GM12878 (cell line): ENCODE measurements around the gene ETV4. TPM values are rescaled to one million over a fixed set of nuclear protein-coding genes. Genes with fewer than 3 reads are reported as not detected.

ENCODE experiments used
- ATAC-seq: fragments of 200-7000 bp; cut with Tn5 transposase; 3 replicates; pipeline ENCODE4 v1.9.1; 2020; ENCODE audit warnings: mild to moderate bottlenecking, moderate library complexity
- BruUV-seq: library from RNA; stranded (reverse); fragments of 400-500 nt; replicated peaks from 2 replicates; lab custom pipeline; 2021; lab: Mats Ljungman, UMichigan
- CTCF ChIA-PET: fragments of 300-600 bp; sonication (Branson Sonifier 250); formaldehyde crosslinking; extraction: SDS; loops from one replicate; lab custom pipeline; 2021; ENCODE audit warnings: inconsistent platforms; lab: Yijun Ruan, JAX
- POLR2A ChIA-PET: fragments of 350-600 bp; formaldehyde crosslinking; extraction: SDS; loops from one replicate; lab custom pipeline; 2021; ENCODE audit warnings: inconsistent platforms; lab: Charles Lee
- RAD21 ChIA-PET: fragments of 300-600 bp; sonication (Branson Sonifier 250); formaldehyde crosslinking; loops from one replicate; lab custom pipeline; 2023; ENCODE audit warnings: antibody characterized with exemption; ENCODE audit not compliant: unreplicated experiment; lab: Charles Lee
- SMC1A ChIA-PET: fragments of 300-600 bp; sonication (Branson Sonifier 250); formaldehyde crosslinking; loops from one replicate; lab custom pipeline; 2023; ENCODE audit not compliant: unreplicated experiment, uncharacterized antibody; lab: Charles Lee
- DNase-seq: peaks from one replicate; pipeline ENCODE4 v3.0.0-alpha.2; 2011; ENCODE audit warnings: low read depth, low spot score
- FAIRE-seq: peaks from 3 replicates; lab custom pipeline; 2011; peaks lifted over from hg19 to GRCh38; lab: Jason Lieb, UNC
- H2AFZ ChIP-seq: 2 replicates; pipeline ENCODE4 v1.6.0; 2011; ENCODE audit warnings: low read depth, low read length, control low read depth; ENCODE audit not compliant: control insufficient read depth
- H3K27ac ChIP-seq: 2 replicates; pipeline ENCODE4 v1.5.1; 2011; ENCODE audit warnings: control low read depth; ENCODE audit not compliant: control insufficient read depth, insufficient read depth
- H3K27me3 ChIP-seq, 2 experiments: replicated peaks in 1 of 2; 2 replicates each; pipeline versions ENCODE4 v1.6.0 to v1.6.1; 2011; ENCODE audit warnings: low read length in 1 of 2; ENCODE audit not compliant: control insufficient read depth in 2 of 2, insufficient read depth in 2 of 2
- H3K36me3 ChIP-seq, 2 experiments: 2 replicates each; pipeline ENCODE4 v1.5.1; 2011; ENCODE audit warnings: low read length in 1 of 2; ENCODE audit not compliant: control insufficient read depth in 2 of 2, insufficient read depth in 2 of 2
- H3K4me1 ChIP-seq: 2 replicates; pipeline ENCODE4 v1.6.1; 2011; ENCODE audit warnings: mild to moderate bottlenecking, low read length, moderate library complexity, mixed read lengths; ENCODE audit not compliant: control insufficient read depth, insufficient read depth
- H3K4me2 ChIP-seq: 2 replicates; pipeline ENCODE4 v1.6.0; 2011; ENCODE audit warnings: control low read depth; ENCODE audit not compliant: control insufficient read depth, insufficient read depth
- H3K4me3 ChIP-seq: fragments of 200-600 bp; sonication (generic); 2 replicates; pipeline ENCODE4 v1.5.1; 2016
- H3K79me2 ChIP-seq: 2 replicates; pipeline ENCODE4 v1.6.0; 2011; ENCODE audit warnings: low read length; ENCODE audit not compliant: control insufficient read depth, insufficient read depth
- H3K9ac ChIP-seq: 2 replicates; pipeline ENCODE4 v1.8.0; 2011; ENCODE audit warnings: low read length, control low read depth, mixed read lengths; ENCODE audit not compliant: control insufficient read depth, insufficient read depth
- H3K9me3 ChIP-seq: replicated peaks from 3 replicates; pipeline ENCODE4 v1.5.1; 2011; ENCODE audit warnings: mild to moderate bottlenecking, low read length; ENCODE audit not compliant: control insufficient read depth, insufficient read depth
- H4K20me1 ChIP-seq: 2 replicates; pipeline ENCODE4 v1.6.0; 2011; ENCODE audit not compliant: control insufficient read depth, insufficient read depth
- ASH2L ChIP-seq: fragments of 300-600, 200-600 bp; sonication (generic); IDR thresholded peaks from 2 replicates; pipeline ENCODE4 v1.6.1; 2017; ENCODE audit warnings: low read depth, mild to moderate bottlenecking, borderline replicate concordance
- CEBPB ChIP-seq, 2 experiments: fragments of 150-350 bp in 1 of 2; IDR thresholded peaks; 2 replicates each; pipeline ENCODE4 v1.6.1; 2012 to 2014; ENCODE audit warnings: low read depth in 2 of 2, low read length in 2 of 2, borderline replicate concordance in 1 of 2, inconsistent platforms in 1 of 2
- CTCF ChIP-seq, 3 experiments: IDR thresholded peaks in 2 of 3; conservative IDR thresholded peaks in 1 of 3; 2 replicates each; pipeline ENCODE4 v1.5.1; 2011; ENCODE audit warnings: low read depth in 3 of 3, low read length in 3 of 3, mild to moderate bottlenecking in 3 of 3, control low read depth in 2 of 3, moderate library complexity in 2 of 3, inconsistent platforms in 1 of 3, mixed read lengths in 1 of 3; ENCODE audit not compliant: control insufficient read depth in 2 of 3, insufficient read depth in 1 of 3; ENCODE audit errors: extremely low read depth in 1 of 3
- IKZF1 ChIP-seq: fragments of 450-650 bp; conservative IDR thresholded peaks from 2 replicates; pipeline ENCODE4 v1.6.1; 2017; ENCODE audit warnings: antibody characterized with exemption, mild to moderate bottlenecking
- MYB ChIP-seq: fragments of 150-350 bp; IDR thresholded peaks from 2 replicates; pipeline ENCODE4 v1.6.1; 2014; ENCODE audit warnings: mild to moderate bottlenecking, low read depth, low read length, borderline replicate concordance
- NBN ChIP-seq: fragments of 450-650 bp; IDR thresholded peaks from 2 replicates; pipeline ENCODE4 v1.6.1; 2016
- NFIC ChIP-seq: IDR thresholded peaks from 2 replicates; pipeline ENCODE4 v1.6.1; 2012; ENCODE audit warnings: low read depth, mild to moderate bottlenecking, inconsistent platforms, low read length, moderate library complexity
- NR2F1 ChIP-seq: fragments of 450-650 bp; conservative IDR thresholded peaks from 2 replicates; pipeline ENCODE4 v1.6.1; 2017; ENCODE audit warnings: mild to moderate bottlenecking
- RAD21 ChIP-seq: IDR thresholded peaks from 2 replicates; pipeline ENCODE4 v1.6.1; 2011; ENCODE audit warnings: mild to moderate bottlenecking, low read depth, low read length, moderate library complexity; ENCODE audit not compliant: insufficient read depth
- RELB ChIP-seq: fragments of 450-650 bp; IDR thresholded peaks from 2 replicates; pipeline ENCODE4 v1.6.1; 2017; ENCODE audit warnings: low read depth, mild to moderate bottlenecking, moderate library complexity
- RUNX3 ChIP-seq: IDR thresholded peaks from 2 replicates; pipeline ENCODE4 v1.6.1; 2012; ENCODE audit warnings: low read length, inconsistent platforms
- TCF7 ChIP-seq: IDR thresholded peaks from 2 replicates; pipeline ENCODE4 v1.6.1; 2014; ENCODE audit warnings: antibody characterized with exemption, borderline replicate concordance
- WRNIP1 ChIP-seq: IDR thresholded peaks from 2 replicates; pipeline ENCODE4 v1.6.1; 2011; ENCODE audit warnings: low read depth, low read length, improper control_type of control experiment, borderline replicate concordance
- ZNF207 ChIP-seq: fragments of 450-650 bp; IDR thresholded peaks from 2 replicates; pipeline ENCODE4 v1.6.1; 2014; ENCODE audit warnings: antibody characterized with exemption, mild to moderate bottlenecking, borderline replicate concordance
- ZNF24 ChIP-seq: fragments of 450-650 bp; IDR thresholded peaks from 2 replicates; pipeline ENCODE4 v1.6.1; 2017; ENCODE audit warnings: antibody characterized with exemption, mild to moderate bottlenecking
- WGBS: methylation state at CpG from one replicate; pipeline ENCODE4 v1.1.6; 2016; ENCODE audit warnings: low lambda C conversion rate; ENCODE audit not compliant: insufficient replicate concordance, insufficient coverage; ENCODE audit errors: missing lambda C conversion rate; 5-methylcytosine and 5-hydroxymethylcytosine counted together
- in situ Hi-C: fragments of 300-500 bp; cut with MboI; formaldehyde crosslinking; loops from 9 replicates; pipeline ENCODE4 v1.14.3; 2018; ENCODE audit warnings: mixed read lengths
- intact Hi-C: fragments of 100-400 bp; cut with micrococcal nuclease; formaldehyde crosslinking; loops from one replicate; pipeline ENCODE4 v1.14.2; 2022; ENCODE audit not compliant: unreplicated experiment
- polyA plus RNA-seq, 11 experiments: library from polyadenylated mRNA; depleted of rRNA in 4 of 11; unstranded in 6 of 11; stranded (reverse) in 5 of 11; fragments of >200 nt; fragmentation: Nextera tagmentation in 4 of 11; fragmentation: Illumina TruSeq in 1 of 11; extraction: Ambion mirVana in 4 of 11; extraction: Trizol in 1 of 11; gene quantifications; 1 replicate in 1 of 11; 2 replicates in 10 of 11; pipeline versions ENCODE4 v1.2.1 to v1.2.3, GENCODE V29; 2011 to 2016; ENCODE audit warnings: inconsistent platforms in 2 of 11, missing spikeins in 2 of 11, low read depth in 1 of 11
- total RNA-seq, 4 experiments: library from RNA; depleted of rRNA in 3 of 4; stranded (reverse); fragments of >200 nt in 3 of 4; fragmentation: Illumina TruSeq in 1 of 4; extraction: Trizol in 1 of 4; gene quantifications; 2 replicates each; pipeline versions ENCODE4 v1.2.1 to v1.2.3, GENCODE V29; 2013 to 2021

Gene ETV4
- total and polyA plus RNA-seq, 10 of the 15 experiments (the other 5 are each of a cell fraction or from before 2014, with no cell fraction given) = 0.19 to 14.5 (median 1.8) TPM

GRCh38 chr17:43577664-43578403 lies 31.7 kb upstream of the ETV4 start (continued):
- TF ChIP-seq RELB (no peak), NR2F1 (no peak), ZNF207 (no peak), ASH2L (no peak), WRNIP1 (no peak)

DNA sequence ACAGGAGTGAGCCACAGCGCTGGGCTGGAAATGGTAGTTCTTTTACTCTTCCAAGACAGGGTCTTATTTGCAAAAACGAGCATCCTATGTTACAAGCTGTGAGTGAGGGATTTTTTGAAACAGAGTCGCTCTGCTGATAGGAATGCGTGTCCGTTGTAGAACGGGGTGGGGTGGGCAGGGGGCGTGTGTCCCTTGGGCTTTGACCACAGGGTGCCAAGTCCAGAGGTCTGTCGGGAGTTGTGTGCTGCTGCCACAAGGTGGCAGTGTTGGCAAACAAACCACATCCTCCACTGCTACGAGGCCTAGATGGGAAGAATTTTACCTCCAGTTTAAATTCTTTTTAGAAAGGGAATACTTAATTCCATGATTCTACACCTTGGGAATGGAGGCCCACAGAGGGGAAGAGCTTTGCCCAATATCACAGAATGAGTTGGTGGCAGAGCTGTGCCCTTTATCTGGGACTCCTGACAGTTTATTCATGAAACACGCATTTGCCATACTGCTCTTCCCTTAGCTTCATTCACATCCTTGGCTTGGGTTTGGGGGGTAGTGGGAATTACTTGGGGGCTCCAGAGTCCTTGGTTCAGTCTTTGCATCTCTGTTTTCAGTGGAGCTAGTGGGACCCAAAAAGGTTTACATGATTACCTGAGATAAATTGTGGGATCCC lies 30.6 kb upstream of the ETV4 start:
- RAD21 ChIA-PET = interaction anchor here (0.8 to 8.6 kb wide), 27 partner anchors 11 to 270 kb away, joined by 3 to 334 read pairs (median 5); partner anchors contain the start of genes ARL4D, DHX8, ETV4 and MEOX1
- Histone ChIP-seq H3K4me2 (no peak overlapping the region), H3K79me2 (no peaks in the 10 kb centered on the region), H3K9me3 (no peaks in the 10 kb centered on the region), H3K36me3 (no peaks in the 10 kb centered on the region), H3K27me3 (no peaks in the 10 kb centered on the region), H3K9ac (no peak overlapping the region), H3K4me3 (no peak overlapping the region), H2AFZ (no peak overlapping the region), H3K27ac (no peak overlapping the region), H4K20me1 (no peaks in the 10 kb centered on the region; the same call in 1 of the 2 replicates), H3K4me1 (peaks cover 18% of the 10 kb centered on the region)
- SMC1A ChIA-PET = interaction anchor here (0.8 to 9.3 kb wide), 30 partner anchors 8 to 187 kb away, joined by 3 to 118 read pairs (median 6); partner anchors contain the start of genes DHX8, ETV4 and MEOX1
- DNase-seq (peak; percentile 49), ATAC-seq (peak; percentile 66), FAIRE-seq (peak; percentile 56)
- WGBS = 19% methylated on average over 10 of the region's 10 CpGs
- BruUV-seq = no TSS peak
- intact Hi-C loops (loop anchor here (1.0 to 5.0 kb wide), 3 partner anchors 54 to 184 kb away; no protein-coding TSS in a partner anchor), in situ Hi-C loops (loop anchor here (5.0 kb wide), 2 partner anchors 96 to 186 kb away; no protein-coding TSS in a partner anchor)
- CTCF ChIA-PET = interaction anchor here (0.6 to 7.6 kb wide), 49 partner anchors 7 to 269 kb away, joined by 3 to 134 read pairs (median 5); partner anchors contain the start of genes ARL4D, DHX8, DUSP3 and MEOX1
- POLR2A ChIA-PET = interaction anchor here (0.9 to 1.3 kb wide), 5 partner anchors 32 to 112 kb away, joined by 3 read pairs; no protein-coding TSS in a partner anchor
- TF ChIP-seq RAD21 (peak; percentile 92), NFIC (no peak), IKZF1 (peak; percentile 24; the same call in 1 of the 2 replicates), RUNX3 (peak; percentile 56), CTCF (IDR thresholded peaks at IDR 0.05 in 2 of 3, conservative IDR thresholded peaks at IDR 0.05 in 1 of 3; ENCODE audit: control insufficient read depth in 2 of 3, extremely low read depth in 1 of 3, insufficient read depth in 1 of 3, low read depth in 3 of 3, low read length in 3 of 3) (peak; percentile 81 to 85 (median 82)), CEBPB (IDR thresholded peaks at IDR 0.05; ENCODE audit: borderline replicate concordance in 1 of 2, low read depth in 2 of 2, low read length in 2 of 2) (no peak), NBN (0 out of 2 replicates have a peak, but pooled peaks have one; percentile 40), ZNF24 (0 out of 2 replicates have a peak, but pooled peaks have one; percentile 27), TCF7 (no peak), MYB (no peak)
